ENCODE measurements around the gene MARF1. TPM values are rescaled to one million over a fixed set of nuclear protein-coding genes. Genes with fewer than 3 reads are reported as not detected.

Gene MARF1
- total RNA-seq, 4 donors from 2014 or later, result 20.7 to 53.9 (median 29.3) TPM

GRCh38 chr16:15587152-15587825 lies 55.7 kb downstream of the MARF1 start:
- DNase-seq (ENCODE audit: low spot score), result no peak
- no peak for ATAC-seq (ENCODE audit: low FRiP score)
- TF ChIP-seq, protein P1, sequence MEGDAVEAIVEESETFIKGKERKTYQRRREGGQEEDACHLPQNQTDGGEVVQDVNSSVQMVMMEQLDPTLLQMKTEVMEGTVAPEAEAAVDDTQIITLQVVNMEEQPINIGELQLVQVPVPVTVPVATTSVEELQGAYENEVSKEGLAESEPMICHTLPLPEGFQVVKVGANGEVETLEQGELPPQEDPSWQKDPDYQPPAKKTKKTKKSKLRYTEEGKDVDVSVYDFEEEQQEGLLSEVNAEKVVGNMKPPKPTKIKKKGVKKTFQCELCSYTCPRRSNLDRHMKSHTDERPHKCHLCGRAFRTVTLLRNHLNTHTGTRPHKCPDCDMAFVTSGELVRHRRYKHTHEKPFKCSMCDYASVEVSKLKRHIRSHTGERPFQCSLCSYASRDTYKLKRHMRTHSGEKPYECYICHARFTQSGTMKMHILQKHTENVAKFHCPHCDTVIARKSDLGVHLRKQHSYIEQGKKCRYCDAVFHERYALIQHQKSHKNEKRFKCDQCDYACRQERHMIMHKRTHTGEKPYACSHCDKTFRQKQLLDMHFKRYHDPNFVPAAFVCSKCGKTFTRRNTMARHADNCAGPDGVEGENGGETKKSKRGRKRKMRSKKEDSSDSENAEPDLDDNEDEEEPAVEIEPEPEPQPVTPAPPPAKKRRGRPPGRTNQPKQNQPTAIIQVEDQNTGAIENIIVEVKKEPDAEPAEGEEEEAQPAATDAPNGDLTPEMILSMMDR (IDR thresholded peaks at IDR 0.05), result no peak

- no peak for ATAC-seq (ENCODE audit: low FRiP score)
- DNase-seq (ENCODE audit: low spot score), result no peak
- TF ChIP-seq, protein P1 (IDR thresholded peaks at IDR 0.05), result no peak
Measured at GRCh38 chr16:15586716-15587115, 56.2 kb downstream of the MARF1 start.

GRCh38 chr16:15585956-15586355 lies 57.0 kb downstream of the MARF1 start:
- DNase-seq (ENCODE audit: low spot score), result no peak
- TF ChIP-seq, protein P1 (IDR thresholded peaks at IDR 0.05), result no peak
- ATAC-seq (ENCODE audit: low FRiP score), result no peak

- DNase-seq (ENCODE audit: low spot score) (no peak), ATAC-seq (ENCODE audit: low FRiP score) (no peak)
- TF ChIP-seq, protein P1 (IDR thresholded peaks at IDR 0.05), result no peak
Measured at GRCh38 chr16:15583526-15583925, 59.4 kb downstream of the MARF1 start.

GRCh38 chr16:15581127-15581815 lies 61.7 kb downstream of the MARF1 start:
- no peak for ATAC-seq (ENCODE audit: low FRiP score)
- TF ChIP-seq, protein P1 (IDR thresholded peaks at IDR 0.05), result no peak

GRCh38 chr16:15578824-15579223 lies 64.1 kb downstream of the MARF1 start:
- ATAC-seq (ENCODE audit: low FRiP score), result no peak
- TF ChIP-seq, protein P1 (IDR thresholded peaks at IDR 0.05), result no peak
- DNase-seq (ENCODE audit: low spot score), result no peak

More at GRCh38 chr16:15581127-15581815, 61.7 kb downstream of the MARF1 start:
- no peak for DNase-seq (ENCODE audit: low spot score)
